ENCODE results near the gene MTMR1.

DNA sequence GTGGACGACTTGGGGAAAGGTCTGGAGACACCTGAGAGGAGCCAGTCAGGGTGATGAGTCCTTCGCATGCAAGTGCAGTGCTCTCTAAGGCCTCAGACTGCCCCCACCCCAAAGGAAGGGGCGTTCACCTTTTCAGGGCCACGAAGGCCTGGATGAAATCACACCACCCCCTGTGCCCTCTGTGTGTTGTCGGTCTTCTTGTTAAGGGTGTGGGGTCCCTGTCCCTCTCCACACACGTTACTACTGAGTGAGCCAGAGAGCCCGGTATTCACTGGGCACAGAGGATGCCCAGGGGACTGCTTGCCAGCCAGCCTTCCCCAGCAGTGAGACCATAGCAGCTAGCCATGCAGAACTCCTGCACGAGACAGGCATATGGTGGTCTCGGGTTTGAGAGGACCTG lies 72.0 kb downstream of the MTMR1 start:
- TF ChIP-seq HOXA7 (CRISPR knock-in tag; IDR thresholded peaks at IDR 0.05) (no peak), RAD21 (conservative IDR thresholded peaks at IDR 0.05 in 1 of 2, IDR thresholded peaks at IDR 0.05 in 1 of 2) (no peak), NR3C1 (IDR thresholded peaks at IDR 0.05) (no peak), MYC (IDR thresholded peaks at IDR 0.05; ENCODE audit: borderline replicate concordance, low read length) (no peak), POLR2A (IDR thresholded peaks at IDR 0.05; ENCODE audit: low read length) (no peak), EHF (CRISPR knock-in tag; IDR thresholded peaks at IDR 0.05) (no peak), FOXS1 (CRISPR knock-in tag; IDR thresholded peaks at IDR 0.05) (no peak), ZNF302 (CRISPR knock-in tag; IDR thresholded peaks at IDR 0.05) (no peak)
- TF ChIP-seq, protein P1, sequence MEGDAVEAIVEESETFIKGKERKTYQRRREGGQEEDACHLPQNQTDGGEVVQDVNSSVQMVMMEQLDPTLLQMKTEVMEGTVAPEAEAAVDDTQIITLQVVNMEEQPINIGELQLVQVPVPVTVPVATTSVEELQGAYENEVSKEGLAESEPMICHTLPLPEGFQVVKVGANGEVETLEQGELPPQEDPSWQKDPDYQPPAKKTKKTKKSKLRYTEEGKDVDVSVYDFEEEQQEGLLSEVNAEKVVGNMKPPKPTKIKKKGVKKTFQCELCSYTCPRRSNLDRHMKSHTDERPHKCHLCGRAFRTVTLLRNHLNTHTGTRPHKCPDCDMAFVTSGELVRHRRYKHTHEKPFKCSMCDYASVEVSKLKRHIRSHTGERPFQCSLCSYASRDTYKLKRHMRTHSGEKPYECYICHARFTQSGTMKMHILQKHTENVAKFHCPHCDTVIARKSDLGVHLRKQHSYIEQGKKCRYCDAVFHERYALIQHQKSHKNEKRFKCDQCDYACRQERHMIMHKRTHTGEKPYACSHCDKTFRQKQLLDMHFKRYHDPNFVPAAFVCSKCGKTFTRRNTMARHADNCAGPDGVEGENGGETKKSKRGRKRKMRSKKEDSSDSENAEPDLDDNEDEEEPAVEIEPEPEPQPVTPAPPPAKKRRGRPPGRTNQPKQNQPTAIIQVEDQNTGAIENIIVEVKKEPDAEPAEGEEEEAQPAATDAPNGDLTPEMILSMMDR (IDR thresholded peaks at IDR 0.05), result no peak
- TF ChIP-seq, protein P2, sequence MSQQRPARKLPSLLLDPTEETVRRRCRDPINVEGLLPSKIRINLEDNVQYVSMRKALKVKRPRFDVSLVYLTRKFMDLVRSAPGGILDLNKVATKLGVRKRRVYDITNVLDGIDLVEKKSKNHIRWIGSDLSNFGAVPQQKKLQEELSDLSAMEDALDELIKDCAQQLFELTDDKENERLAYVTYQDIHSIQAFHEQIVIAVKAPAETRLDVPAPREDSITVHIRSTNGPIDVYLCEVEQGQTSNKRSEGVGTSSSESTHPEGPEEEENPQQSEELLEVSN (IDR thresholded peaks at IDR 0.05; ENCODE audit: borderline replicate concordance, low read depth), result no peak
